ENCODE measurements around the gene ELMO3. TPM values are rescaled to one million over a fixed set of nuclear protein-coding genes. Genes with fewer than 3 reads are reported as not detected.

ELMO3 gene
- total RNA-seq, 1 donor from 2014 or later = 6.9 TPM

DNA sequence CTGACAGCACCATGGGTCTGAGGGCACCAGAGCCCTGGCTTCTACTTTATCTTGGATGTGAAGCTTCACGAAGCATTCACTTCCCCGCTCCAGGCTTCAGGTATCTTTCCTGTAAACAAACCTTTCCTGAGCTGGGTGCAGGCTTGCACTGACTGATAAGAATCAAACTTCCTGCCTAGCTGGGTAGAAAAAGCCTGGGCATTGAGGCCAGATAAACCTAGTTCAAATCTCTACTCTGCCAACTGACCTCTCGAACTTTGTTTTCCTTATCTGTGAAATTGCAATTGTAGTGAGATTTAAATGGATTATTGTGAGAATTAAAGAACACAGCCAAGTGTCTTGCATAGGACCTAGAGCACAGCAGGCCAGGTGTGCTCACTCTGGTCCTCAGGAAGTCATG lies 25.1 kb downstream of the ELMO3 start:
- TF ChIP-seq, protein P1, sequence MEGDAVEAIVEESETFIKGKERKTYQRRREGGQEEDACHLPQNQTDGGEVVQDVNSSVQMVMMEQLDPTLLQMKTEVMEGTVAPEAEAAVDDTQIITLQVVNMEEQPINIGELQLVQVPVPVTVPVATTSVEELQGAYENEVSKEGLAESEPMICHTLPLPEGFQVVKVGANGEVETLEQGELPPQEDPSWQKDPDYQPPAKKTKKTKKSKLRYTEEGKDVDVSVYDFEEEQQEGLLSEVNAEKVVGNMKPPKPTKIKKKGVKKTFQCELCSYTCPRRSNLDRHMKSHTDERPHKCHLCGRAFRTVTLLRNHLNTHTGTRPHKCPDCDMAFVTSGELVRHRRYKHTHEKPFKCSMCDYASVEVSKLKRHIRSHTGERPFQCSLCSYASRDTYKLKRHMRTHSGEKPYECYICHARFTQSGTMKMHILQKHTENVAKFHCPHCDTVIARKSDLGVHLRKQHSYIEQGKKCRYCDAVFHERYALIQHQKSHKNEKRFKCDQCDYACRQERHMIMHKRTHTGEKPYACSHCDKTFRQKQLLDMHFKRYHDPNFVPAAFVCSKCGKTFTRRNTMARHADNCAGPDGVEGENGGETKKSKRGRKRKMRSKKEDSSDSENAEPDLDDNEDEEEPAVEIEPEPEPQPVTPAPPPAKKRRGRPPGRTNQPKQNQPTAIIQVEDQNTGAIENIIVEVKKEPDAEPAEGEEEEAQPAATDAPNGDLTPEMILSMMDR (IDR thresholded peaks at IDR 0.05) = no peak
- no peak overlapping the region for H3K27ac Mint-ChIP-seq
- DNase-seq = no peak
- ATAC-seq (ENCODE audit: low read depth) = no peak
- no peaks in the 10 kb centered on the region for H3K27me3 Mint-ChIP-seq
- peaks cover 23% of the 10 kb centered on the region for H3K36me3 Mint-ChIP-seq (ENCODE audit: low read depth)
- intact Hi-C loops (cut with micrococcal nuclease) = no loop called here
- peaks cover 27% of the 10 kb centered on the region for H3K4me1 Mint-ChIP-seq
- CTCF ChIA-PET = no interaction called here
- no peak overlapping the region for H3K4me3 Mint-ChIP-seq
- POLR2A ChIA-PET = no interaction called here
- no peaks in the 10 kb centered on the region for H3K9me3 Mint-ChIP-seq

DNA sequence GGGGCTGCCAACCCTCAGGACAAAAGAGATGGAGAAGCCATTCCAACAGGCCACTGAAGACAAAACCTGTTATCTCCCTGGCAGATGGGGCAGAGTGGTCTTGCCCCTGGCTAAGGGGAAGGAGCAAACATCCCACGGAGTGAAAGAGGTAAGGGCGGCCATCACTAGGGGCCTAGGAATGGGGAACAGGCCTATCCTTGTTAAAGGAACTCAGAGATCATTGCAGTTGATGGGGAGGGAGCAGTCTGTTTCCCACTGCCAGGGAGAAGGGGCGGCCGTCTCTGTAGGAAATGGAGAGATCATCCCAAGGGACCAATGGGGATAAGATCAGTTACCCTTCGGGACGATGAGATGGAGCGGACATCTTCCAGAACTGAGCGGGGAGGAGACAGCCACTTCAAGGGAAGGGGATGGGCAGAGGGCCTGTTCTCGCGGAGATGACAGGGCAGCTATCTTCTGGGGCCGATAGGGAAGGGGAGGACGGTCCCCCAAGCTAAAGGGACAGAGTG lies 27.4 kb downstream of the ELMO3 start:
- Mint-ChIP-seq H3K4me1 (peaks cover 27% of the 10 kb centered on the region), H3K27me3 (no peaks in the 10 kb centered on the region), H3K36me3 (ENCODE audit: low read depth) (peaks cover 45% of the 10 kb centered on the region), H3K4me3 (peak overlapping the region; percentile 100), H3K9me3 (no peaks in the 10 kb centered on the region), H3K27ac (peak overlapping the region; percentile 99)
- CTCF ChIA-PET = interaction anchor here (0.6 to 2.4 kb wide), 8 partner anchors 18 to 144 kb away, joined by 3 to 12 read pairs (median 4); partner anchors contain the start of gene FHOD1
- POLR2A ChIA-PET = interaction anchor here (0.6 to 5.1 kb wide), 18 partner anchors 9 to 859 kb away, joined by 3 to 120 read pairs (median 4); partner anchors contain the start of genes ATP6V0D1, CIAO2B, E2F4 and FBXL8
- intact Hi-C loops (cut with micrococcal nuclease) = loop anchor here (1.0 to 2.0 kb wide), 5 partner anchors 21 to 68 kb away; partner anchors contain the start of genes E2F4, FBXL8, FHOD1 and MATCAP1
- ATAC-seq (ENCODE audit: low read depth) (no peak), DNase-seq (no peak)
- TF ChIP-seq, protein P1 (IDR thresholded peaks at IDR 0.05) = no peak

DNA sequence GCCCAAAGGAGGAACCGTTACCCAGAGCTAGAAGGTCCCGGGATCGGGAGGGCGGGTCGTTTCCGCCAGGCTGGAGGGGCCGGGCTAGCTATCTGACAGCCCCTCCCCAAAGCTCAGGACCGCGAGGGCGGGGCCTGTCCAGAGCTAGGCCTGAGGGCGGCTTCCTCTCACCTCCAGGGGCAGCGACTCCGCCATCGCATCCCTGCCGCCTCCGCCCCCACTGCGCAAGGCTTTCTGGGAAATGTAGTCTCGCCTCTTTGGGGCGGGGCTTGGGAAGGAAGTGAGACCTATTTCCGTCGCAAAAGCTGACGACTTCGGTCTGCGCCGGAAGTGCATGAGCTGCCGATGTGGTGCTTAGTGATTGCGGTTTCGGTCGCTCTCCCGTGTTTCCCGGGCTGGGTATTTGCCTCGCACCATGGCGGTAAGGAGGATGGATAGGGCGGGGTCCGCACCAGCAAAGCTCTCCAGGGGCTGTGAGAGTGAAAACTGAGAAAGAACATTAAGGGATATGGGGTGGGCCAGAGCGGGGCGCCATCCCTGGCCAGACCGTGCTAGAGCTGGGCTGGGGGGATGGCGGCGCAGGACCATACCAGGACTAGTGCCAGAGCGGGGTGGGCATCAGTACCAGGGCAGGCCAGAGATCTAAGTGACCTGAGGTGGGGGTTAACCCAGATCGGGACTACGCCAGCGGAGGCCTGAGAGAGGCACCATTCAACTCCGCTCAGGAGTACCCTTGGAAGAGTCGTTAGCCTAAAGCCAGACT lies 28.1 kb downstream of the ELMO3 start, which contains the start of gene TMEM208:
TMEM208 (plus strand) TSS at position 327 of the 763 bp plus-strand sequence; CDS start at position 416, 89 bp downstream.
- POLR2A ChIA-PET = interaction anchor here (0.5 to 5.1 kb wide), 20 partner anchors 9 to 858 kb away, joined by 3 to 120 read pairs (median 4); partner anchors contain the start of genes ATP6V0D1, CIAO2B, E2F4 and FBXL8

DNA sequence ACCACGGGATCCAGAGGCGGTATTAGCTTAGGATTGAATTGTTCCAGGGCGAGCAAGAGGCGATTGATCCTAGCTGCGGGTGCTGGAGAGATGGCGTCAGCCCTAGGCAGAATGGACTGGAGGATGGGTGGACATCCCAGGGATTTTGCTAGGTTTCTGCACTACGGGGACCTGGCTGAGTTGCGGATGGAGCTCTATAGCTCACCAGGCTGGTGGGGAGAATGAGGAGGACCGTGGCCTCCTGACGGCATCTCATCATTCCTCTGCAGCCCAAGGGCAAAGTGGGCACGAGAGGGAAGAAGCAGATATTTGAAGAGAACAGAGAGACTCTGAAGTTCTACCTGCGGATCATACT lies 28.6 kb downstream of the ELMO3 start:
- no peak for ATAC-seq (ENCODE audit: low read depth)
- intact Hi-C loops (cut with micrococcal nuclease) = loop anchor here (1.0 to 2.0 kb wide), 6 partner anchors 17 to 335 kb away; partner anchors contain the start of genes CBFB, CTCF, FBXL8 and MATCAP1
- ChIA-PET POLR2A (interaction anchor here (0.5 to 5.1 kb wide), 12 partner anchors 11 to 777 kb away, joined by 3 to 120 read pairs (median 6); partner anchors contain the start of genes CIAO2B, E2F4, FBXL8 and FHOD1), CTCF (interaction anchor here (1.3 to 2.4 kb wide), 4 partner anchors 17 to 65 kb away, joined by 3 to 12 read pairs (median 6); partner anchors contain the start of gene FHOD1)
- H3K27ac Mint-ChIP-seq = peak overlapping the region; percentile 99
- H3K27me3 Mint-ChIP-seq = no peaks in the 10 kb centered on the region
- DNase-seq = no peak
- H3K36me3 Mint-ChIP-seq (ENCODE audit: low read depth) = peaks cover 51% of the 10 kb centered on the region
- no peaks in the 10 kb centered on the region for H3K9me3 Mint-ChIP-seq
- TF ChIP-seq, protein P1 (IDR thresholded peaks at IDR 0.05) = no peak
- H3K4me3 Mint-ChIP-seq = peak overlapping the region; percentile 100
- H3K4me1 Mint-ChIP-seq = peaks cover 27% of the 10 kb centered on the region

More for the DNA sequence above, 28.1 kb downstream of the ELMO3 start, which contains the start of gene TMEM208:
- ATAC-seq (ENCODE audit: low read depth) (peak; percentile 98), DNase-seq (peak; percentile 98)
- peak within 1 kb of the TSS; percentile 100 for H3K4me3 Mint-ChIP-seq
- peaks cover 49% of the 10 kb centered on the region for H3K36me3 Mint-ChIP-seq (ENCODE audit: low read depth)
- intact Hi-C loops (cut with micrococcal nuclease) = loop anchor here (1.0 to 2.0 kb wide), 8 partner anchors 17 to 335 kb away; partner anchors contain the start of genes CBFB, CTCF, E2F4 and FBXL8
- peaks cover 27% of the 10 kb centered on the region for H3K4me1 Mint-ChIP-seq
- H3K27me3 Mint-ChIP-seq = no peaks in the 10 kb centered on the region
- no peaks in the 10 kb centered on the region for H3K9me3 Mint-ChIP-seq
- CTCF ChIA-PET = interaction anchor here (0.6 to 2.4 kb wide), 8 partner anchors 17 to 144 kb away, joined by 3 to 12 read pairs (median 4); partner anchors contain the start of gene FHOD1
- peak within 1 kb of the TSS; percentile 99 for H3K27ac Mint-ChIP-seq
- TF ChIP-seq, protein P1 (IDR thresholded peaks at IDR 0.05) = no peak

Measured in activated B cell treated with CpG ODN at 0.5 μM for 24 hours (primary cell).